Aorta (tissue), 5 donors: ENCODE data around the gene ALPK1. TPM values are rescaled to one million over a fixed set of nuclear protein-coding genes. Genes with fewer than 3 reads are reported as not detected.
"Not testable (repeated sequence)": the region's sequence is repeated elsewhere in the genome, so short reads cannot be mapped to it uniquely, and the experiment has no call there.

Experiments
- ATAC-seq: fragments of 200-7000 bp; cut with Tn5 transposase; one replicate; pipeline ENCODE4 v1.9.1; 2022; ENCODE audit warnings: moderate library complexity; ENCODE audit not compliant: low FRiP score
- DNase-seq, 2 donors: peaks; one replicate each; pipeline ENCODE4 v3.0.0-alpha.2; 2020
- H3K27ac ChIP-seq, 2 donors: one replicate each; pipeline ENCODE4 v1.5.1; 2013; ENCODE audit warnings: low read length in 2 of 2, mild to moderate bottlenecking in 2 of 2, moderate library complexity in 2 of 2, control low read depth in 1 of 2, inconsistent platforms in 1 of 2, low read depth in 1 of 2
- H3K27me3 ChIP-seq, 2 donors: one replicate each; pipeline ENCODE4 v1.6.1; 2013; ENCODE audit warnings: control low read depth in 1 of 2, low read length in 1 of 2, mild to moderate bottlenecking in 1 of 2, moderate library complexity in 1 of 2; ENCODE audit not compliant: insufficient read depth in 2 of 2, control insufficient read depth in 1 of 2
- H3K36me3 ChIP-seq, 2 donors: one replicate each; pipeline ENCODE4 v1.6.1; 2013; ENCODE audit warnings: control low read depth in 1 of 2, low read length in 1 of 2, mild to moderate bottlenecking in 1 of 2; ENCODE audit not compliant: insufficient read depth in 2 of 2, control insufficient read depth in 1 of 2
- H3K4me1 ChIP-seq, 2 donors: one replicate each; pipeline ENCODE4 v1.6.1; 2013; ENCODE audit warnings: low read length in 2 of 2, control low read depth in 1 of 2, mild to moderate bottlenecking in 1 of 2, moderate library complexity in 1 of 2; ENCODE audit not compliant: insufficient read depth in 2 of 2, control insufficient read depth in 1 of 2
- H3K4me3 ChIP-seq, 2 donors: one replicate each; pipeline ENCODE4 v1.5.1; 2013; ENCODE audit warnings: low read length in 2 of 2, control low read depth in 1 of 2, mild to moderate bottlenecking in 1 of 2
- H3K9me3 ChIP-seq: one replicate; pipeline ENCODE4 v1.6.1; 2013; ENCODE audit warnings: mild to moderate bottlenecking, low read length; ENCODE audit not compliant: control insufficient read depth
- WGBS, 2 donors: extraction: QIAGEN DNeasy Blood & Tissue Kit; methylation state at CpG; one replicate each; pipeline ENCODE4 v1.1.7; 2013; 5-methylcytosine and 5-hydroxymethylcytosine counted together
- intact Hi-C, 2 donors: fragments of 100-400 bp; cut with DNase I; formaldehyde crosslinking; loops; one replicate each; pipeline versions ENCODE4 v1.14.2 to v1.15.0; 2022
- polyA plus RNA-seq, 2 donors: library from polyadenylated mRNA; stranded (reverse); fragments of 200-250 nt; gene quantifications; one replicate each; pipeline ENCODE4 v1.2.3, GENCODE V29; 2013
- total RNA-seq, 2 donors: library from RNA; stranded (reverse); fragmentation: NEBNext Ultra II Directional; extraction: Animal tissue kit (Norgen Biotek cat#: 25700); gene quantifications; one replicate each; pipeline ENCODE4 v1.2.1, GENCODE V29; 2021
- donor health status: healthy with polysubstance abuse.
- donor health status: Bipolar disorder and iron deficiency.
- donor health status: DM: no; HTN: no; CAD: no.
- donor health status: DM: no; HTN: no; CAD: no.
- donor health status: DM: yes; HTN: yes; CAD: no.

Gene ALPK1
- total and polyA plus RNA-seq, 4 donors, result 6.6 to 52.7 (median 23.9) TPM

DNA sequence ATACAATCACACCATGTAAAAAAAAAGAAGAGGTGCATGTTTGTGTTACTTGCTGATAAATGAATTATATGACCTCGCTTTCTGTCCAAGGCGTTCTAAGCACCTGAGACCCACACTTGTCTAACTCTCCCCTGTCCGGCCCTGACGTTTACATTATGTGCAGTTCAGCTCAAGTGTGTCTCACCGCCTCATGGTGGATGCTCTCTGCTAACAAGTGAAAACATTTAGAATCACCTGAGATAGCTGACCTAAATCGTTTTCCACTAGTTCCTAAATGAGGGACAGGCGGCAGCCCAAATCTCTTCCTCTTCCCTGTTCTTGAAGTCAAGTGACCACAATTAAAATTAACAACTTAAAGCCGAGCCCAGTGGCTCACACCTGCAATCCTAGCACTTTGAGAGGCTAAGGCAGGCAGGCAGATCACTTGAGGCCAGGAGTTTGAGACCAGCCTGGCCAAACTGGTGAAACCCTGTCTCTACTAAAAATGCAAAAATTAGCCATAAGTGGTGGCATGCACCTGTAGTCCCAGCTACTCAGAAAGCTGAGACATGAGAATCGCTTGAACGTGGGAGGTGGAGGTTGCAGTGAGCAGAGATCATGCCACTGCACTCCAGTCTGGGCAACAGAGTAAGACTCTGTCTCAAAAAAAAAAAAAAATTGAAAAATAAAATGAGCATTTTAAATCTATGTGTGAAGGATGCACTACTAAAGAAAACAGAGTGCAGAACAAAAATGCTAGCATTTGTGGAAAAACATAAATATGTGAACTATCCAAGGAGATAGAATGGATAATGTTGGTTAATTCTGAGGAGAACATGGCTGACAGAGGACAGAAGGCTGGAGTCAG lies 7.5 kb upstream of the ALPK1 start:
- no peak overlapping the region for H3K27ac ChIP-seq
- WGBS, 2 donors, result 85 to 88% methylated on average over 10 of the region's 10 CpGs
- H3K9me3 ChIP-seq, result no peaks in the 10 kb centered on the region
- no peaks in the 10 kb centered on the region for H3K4me1 ChIP-seq
- no peak overlapping the region for H3K4me3 ChIP-seq
- DNase-seq, result no peak
- H3K36me3 ChIP-seq, result no peaks in the 10 kb centered on the region
- ATAC-seq, result no peak
- intact Hi-C loops, result loop anchor here in 1 of 2 donors (5.0 kb wide), 1 partner anchor 57 kb away; the partner anchor contains the start of gene AP1AR
- H3K27me3 ChIP-seq, result no peaks in the 10 kb centered on the region

DNA sequence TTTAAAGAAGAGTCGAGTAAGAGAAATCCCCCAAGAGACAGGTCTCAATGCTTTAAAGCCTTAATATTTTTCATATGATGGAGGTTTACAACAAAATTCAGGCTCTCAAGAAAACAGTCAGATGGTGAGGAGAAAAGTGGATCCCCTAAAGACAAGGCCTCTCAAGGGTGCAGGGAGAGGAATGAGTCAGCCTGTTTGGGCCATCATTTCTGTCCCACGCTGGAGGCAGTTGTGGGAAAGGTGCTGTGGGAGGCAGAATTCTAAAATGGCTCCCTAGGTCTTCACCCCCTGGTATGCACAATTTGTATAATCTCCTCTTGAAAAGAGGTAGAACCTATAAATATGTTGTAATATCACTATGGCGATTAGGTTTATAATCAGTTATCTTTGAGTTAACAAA lies 6.8 kb upstream of the ALPK1 start:
- no peaks in the 10 kb centered on the region for H3K36me3 ChIP-seq
- ATAC-seq (no peak), DNase-seq (no peak)
- no peaks in the 10 kb centered on the region for H3K9me3 ChIP-seq
- H3K4me3 ChIP-seq, result no peak overlapping the region
- 87 to 88% methylated on average over 3 of the region's 3 CpGs for WGBS, 2 donors
- intact Hi-C loops, result no loop called here
- H3K27me3 ChIP-seq, result no peaks in the 10 kb centered on the region
- H3K4me1 ChIP-seq, result no peaks in the 10 kb centered on the region
- no peak overlapping the region for H3K27ac ChIP-seq

DNA sequence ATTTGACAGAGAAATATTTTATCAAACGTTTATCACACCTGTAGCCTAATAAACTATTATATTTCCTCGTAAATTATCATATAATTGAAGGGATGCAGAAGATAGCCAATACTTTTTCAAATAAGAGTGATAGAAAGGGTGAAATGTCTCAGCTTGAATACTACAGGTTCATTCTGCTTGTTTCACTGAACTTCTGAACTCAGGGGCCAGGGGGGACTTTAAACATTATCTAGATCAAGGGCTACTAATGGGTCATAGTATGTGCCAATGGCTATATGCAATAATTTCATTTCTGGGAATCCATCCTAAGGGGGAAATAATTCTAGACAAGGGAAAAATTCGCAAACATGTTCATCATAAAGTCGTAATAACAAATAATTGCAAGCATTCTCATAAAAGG lies 2.6 kb downstream of the ALPK1 start:
- Histone ChIP-seq H3K27ac (no peak overlapping the region), H3K36me3 (peaks cover 0 to 6% of the 10 kb centered on the region in 2 donors), H3K4me1 (no peaks in the 10 kb centered on the region), H3K4me3 (no peak overlapping the region), H3K9me3 (no peaks in the 10 kb centered on the region), H3K27me3 (no peaks in the 10 kb centered on the region)
- ATAC-seq, result no peak
- WGBS, 2 donors, result 85 to 90% methylated on average over 4 of the region's 4 CpGs
- intact Hi-C loops, result loop anchor here in 1 of 2 donors (2.0 kb wide), 1 partner anchor 23 kb away; no protein-coding TSS in a partner anchor
- DNase-seq, result no peak

DNA sequence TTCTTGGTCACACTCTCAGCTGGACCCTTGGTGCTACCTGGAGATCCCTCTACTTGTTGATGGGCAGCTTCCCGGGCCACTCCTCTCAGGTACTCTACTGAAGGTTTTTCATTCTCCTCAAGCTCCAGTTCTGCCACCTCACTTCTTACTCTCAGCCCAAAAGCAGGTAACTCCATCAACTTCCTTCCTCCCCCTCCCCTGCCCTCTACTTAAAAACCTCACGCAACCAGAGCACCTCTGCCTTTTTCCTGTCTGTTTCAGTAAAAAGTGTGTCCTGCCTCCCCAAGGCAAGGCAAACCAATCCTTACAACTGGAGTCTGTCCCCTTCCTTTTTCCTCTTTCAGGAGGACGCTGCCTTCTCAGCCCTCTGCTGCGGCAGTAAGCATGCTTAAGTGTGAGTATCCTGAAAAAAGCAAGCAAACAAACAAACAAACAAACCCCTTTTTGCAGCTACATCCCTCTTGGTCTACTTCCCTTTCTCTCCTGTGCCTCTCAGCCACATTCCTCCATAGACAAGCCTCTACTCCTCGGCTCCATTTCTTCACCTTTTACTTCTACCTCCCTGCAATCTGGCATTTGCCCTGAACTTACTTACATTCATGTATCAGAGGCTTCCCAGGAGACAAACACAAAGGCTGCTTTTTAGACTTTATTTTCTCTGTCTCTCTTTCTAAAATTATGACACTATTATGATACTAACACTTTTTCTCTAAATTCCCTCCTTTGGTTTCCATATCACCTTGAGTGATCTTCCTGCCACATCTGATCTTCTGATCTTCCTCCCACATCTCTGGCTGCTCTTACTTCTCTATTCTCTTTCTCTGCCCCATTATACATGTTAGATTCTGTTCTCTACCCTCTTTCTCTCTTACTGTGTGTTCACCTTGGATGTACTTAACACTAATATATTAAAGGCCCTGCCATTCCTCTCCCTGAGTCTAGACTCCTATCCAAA lies 5.4 kb downstream of the ALPK1 start:
- H3K36me3 ChIP-seq, result peaks cover 0 to 6% of the 10 kb centered on the region in 2 donors
- WGBS, 2 donors, result 83% methylated on average over 5 of the region's 5 CpGs
- H3K4me3 ChIP-seq, result no peak overlapping the region
- H3K4me1 ChIP-seq, result no peaks in the 10 kb centered on the region
- no peaks in the 10 kb centered on the region for H3K27me3 ChIP-seq
- DNase-seq, result no peak
- H3K9me3 ChIP-seq, result no peaks in the 10 kb centered on the region
- intact Hi-C loops, result no loop called here
- H3K27ac ChIP-seq, result no peak overlapping the region
- no peak for ATAC-seq

DNA sequence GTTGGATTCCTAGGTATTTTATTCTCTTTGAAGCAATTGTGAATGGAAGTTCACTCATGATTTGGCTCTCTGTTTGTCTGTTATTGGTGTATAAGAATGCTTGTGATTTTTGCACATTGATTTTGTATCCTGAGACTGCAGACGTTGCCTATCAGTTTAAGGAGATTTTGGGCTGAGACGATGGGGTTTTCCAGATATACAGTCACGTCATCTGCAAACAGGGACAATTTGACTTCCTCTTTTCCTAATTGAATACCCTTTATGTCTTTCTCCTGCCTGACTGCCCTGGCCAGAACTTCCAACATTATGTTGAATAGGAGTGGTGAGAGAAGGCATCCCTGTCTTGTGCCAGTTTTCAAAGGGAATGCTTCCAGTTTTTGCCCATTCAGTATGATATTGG lies 8.3 kb downstream of the ALPK1 start:
- ATAC-seq, H3K4me1 ChIP-seq, H3K9me3 ChIP-seq, H3K27ac ChIP-seq, H3K4me3 ChIP-seq, H3K36me3 ChIP-seq, DNase-seq, H3K27me3 ChIP-seq, intact Hi-C loops: not testable (repeated sequence)
- WGBS, 2 donors, result 63 to 80% methylated on average over 3 of the region's 3 CpGs

DNA sequence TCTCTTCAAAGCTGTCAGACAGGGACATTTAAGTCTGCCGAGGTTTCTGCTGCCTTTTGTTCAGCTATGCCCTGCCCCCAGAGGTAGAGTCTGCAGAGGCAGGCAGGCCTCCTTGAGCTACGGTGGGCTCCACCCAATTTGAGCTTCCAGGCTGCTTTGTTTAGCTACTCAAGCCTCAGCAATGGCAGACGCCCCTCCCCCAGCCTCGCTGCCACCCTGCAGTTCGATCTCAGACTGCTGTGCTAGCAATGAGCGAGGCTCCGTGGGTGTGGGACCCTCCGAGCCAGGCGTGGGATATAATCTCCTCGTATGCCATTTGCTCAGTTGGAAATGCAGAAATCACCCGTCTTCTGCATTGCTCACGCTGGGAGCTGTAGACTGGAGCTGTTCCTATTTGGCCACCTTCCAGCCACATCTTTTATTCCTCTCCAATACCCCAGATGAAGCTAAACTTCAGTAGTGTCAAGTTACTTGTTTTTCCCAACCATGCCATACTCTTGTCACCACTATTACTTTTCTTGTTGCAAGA lies 12.2 kb downstream of the ALPK1 start:
- H3K27ac ChIP-seq, H3K27me3 ChIP-seq, H3K4me3 ChIP-seq, DNase-seq, ATAC-seq, H3K36me3 ChIP-seq, H3K4me1 ChIP-seq, intact Hi-C loops, H3K9me3 ChIP-seq: not testable (repeated sequence)
- 15 to 22% methylated on average over 12 of the region's 12 CpGs for WGBS, 2 donors

DNA sequence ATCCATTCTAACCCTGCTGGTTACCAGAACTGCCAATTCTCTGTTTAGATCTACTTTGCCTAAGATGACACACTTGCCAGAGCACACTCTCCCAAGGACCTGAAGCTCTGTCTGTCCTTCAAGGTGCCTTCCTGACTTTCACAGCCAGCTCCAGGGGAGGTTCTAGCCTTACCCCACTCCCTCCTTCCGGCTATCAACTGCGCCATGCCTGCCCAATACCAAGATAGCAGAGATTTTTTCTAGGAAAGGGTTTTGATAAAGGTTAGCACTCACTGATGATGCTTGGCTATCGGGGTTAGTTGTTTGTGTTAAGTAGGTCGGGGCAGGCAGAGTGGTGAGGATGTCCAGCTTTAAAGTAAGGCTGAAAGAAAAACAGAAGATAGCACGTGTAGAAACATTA lies 14.3 kb downstream of the ALPK1 start:
- intact Hi-C loops, result no loop called here
- Histone ChIP-seq H3K9me3 (no peaks in the 10 kb centered on the region), H3K4me1 (no peaks in the 10 kb centered on the region), H3K27me3 (no peaks in the 10 kb centered on the region), H3K36me3 (no peaks in the 10 kb centered on the region), H3K27ac (no peak overlapping the region), H3K4me3 (no peak overlapping the region)
- no peak for DNase-seq
- WGBS, 2 donors, result 75 to 84% methylated on average over 5 of the region's 5 CpGs
- no peak for ATAC-seq

DNA sequence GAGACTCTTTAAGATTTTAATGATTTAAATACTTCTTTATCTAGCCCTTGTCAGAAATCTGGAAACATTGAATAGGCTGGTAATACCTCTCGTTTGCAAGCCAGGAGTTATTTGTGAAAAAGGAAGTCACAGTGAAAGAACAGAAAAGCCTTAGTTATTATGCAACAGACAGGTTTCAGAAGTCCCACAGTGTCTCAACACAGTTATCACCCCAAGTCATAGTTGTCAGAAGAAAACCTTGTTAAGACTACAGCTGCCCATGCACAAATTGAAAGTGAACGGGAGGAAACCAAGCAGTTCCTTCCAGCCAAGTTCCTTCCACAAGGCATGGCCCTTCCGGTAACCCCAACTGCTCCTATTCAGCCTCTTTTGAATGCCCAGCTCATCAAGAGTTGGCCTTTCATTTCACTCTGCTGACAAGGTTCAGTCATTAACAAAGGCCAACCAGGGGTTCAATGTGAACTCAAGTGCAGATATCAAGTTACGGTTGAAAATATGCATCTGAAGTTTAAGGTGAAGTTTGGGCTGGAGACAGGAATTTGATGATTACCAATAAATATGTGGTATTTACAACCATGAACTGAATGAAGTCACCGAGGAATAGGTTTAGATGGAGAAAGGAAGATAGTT lies 15.6 kb downstream of the ALPK1 start:
- Histone ChIP-seq H3K27ac (no peak overlapping the region), H3K36me3 (no peaks in the 10 kb centered on the region), H3K4me3 (no peak overlapping the region), H3K9me3 (no peaks in the 10 kb centered on the region), H3K4me1 (no peaks in the 10 kb centered on the region), H3K27me3 (no peaks in the 10 kb centered on the region)
- intact Hi-C loops, result no loop called here
- no peak for DNase-seq
- ATAC-seq, result no peak
- 90 to 94% methylated on average over 5 of the region's 5 CpGs for WGBS, 2 donors
